Measurements from ENCODE around the gene MKKS.

GRCh38 chr20:10367943-10368701 is 65.9 kb downstream of the MKKS start:
- TF ChIP-seq ZNF274 (IDR thresholded peaks at IDR 0.05; ENCODE audit: low read depth, low read length) (no peak), SUZ12 (IDR thresholded peaks at IDR 0.05; ENCODE audit: extremely low read depth, insufficient read depth, insufficient read length) (no peak)

All from NT2/D1 (cell line).